Measurements from ENCODE around the gene AQP12A. TPM values are rescaled to one million over a fixed set of nuclear protein-coding genes. Genes with fewer than 3 reads are reported as not detected.

Gene AQP12A
- total RNA-seq, 1 donor from 2014 or later, result not detected

DNA sequence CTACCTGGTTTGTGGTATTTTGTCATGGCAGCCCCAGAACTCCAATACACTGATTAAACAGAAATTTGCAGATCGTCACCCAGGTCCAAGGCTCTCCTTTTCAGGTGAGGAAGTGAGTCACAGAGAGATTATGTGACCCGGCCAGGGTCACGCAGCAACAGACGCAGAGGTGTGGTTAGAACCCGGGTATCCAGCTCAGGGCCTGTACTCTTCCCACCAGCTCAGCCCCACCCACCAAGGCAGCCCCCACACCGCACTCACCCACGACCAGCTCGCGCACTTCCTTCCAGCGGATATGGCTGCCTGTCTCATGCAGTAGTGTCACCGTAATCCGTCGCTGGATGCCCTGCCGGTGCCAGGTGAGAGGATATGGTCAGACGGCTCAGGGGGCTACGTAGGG lies 48.1 kb downstream of the AQP12A start:
- DNase-seq (ENCODE audit: low read depth, low spot score), result no peak

- no peak for DNase-seq (ENCODE audit: low read depth, low spot score)
These were observed 49.4 kb downstream of the AQP12A start for GRCh38 chr2:240741091-240741490.

- DNase-seq (ENCODE audit: low read depth, low spot score), result no peak
These were observed 51.0 kb downstream of the AQP12A start for GRCh38 chr2:240742602-240743095.

DNA sequence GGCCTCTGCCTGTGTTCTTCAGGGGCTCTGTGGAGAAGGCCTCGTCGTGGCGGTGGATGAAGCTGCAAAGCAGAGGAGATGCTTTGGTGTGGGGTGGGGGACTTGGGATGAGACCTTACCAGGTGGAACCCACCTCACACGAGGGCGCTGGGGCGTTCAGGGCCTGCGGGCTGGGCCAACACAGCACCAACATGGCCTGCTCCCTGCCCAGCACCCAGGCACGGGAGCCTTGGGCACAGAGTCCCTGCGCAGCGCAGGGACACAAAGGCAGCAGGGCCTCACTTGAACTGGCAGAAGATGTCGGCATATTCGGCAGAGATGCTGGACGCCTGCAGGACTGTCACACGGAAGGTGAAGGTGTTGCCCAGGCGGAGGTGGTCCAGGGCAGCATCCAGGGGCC lies 53.8 kb downstream of the AQP12A start:
- no peak for DNase-seq (ENCODE audit: low read depth, low spot score)

- no peak for DNase-seq (ENCODE audit: low read depth, low spot score)
These were observed 54.3 kb downstream of the AQP12A start for GRCh38 chr2:240745962-240746361.

GRCh38 chr2:240746671-240747070 lies 55.0 kb downstream of the AQP12A start:
- DNase-seq (ENCODE audit: low read depth, low spot score), result no peak

- no peak for DNase-seq (ENCODE audit: low read depth, low spot score)
These were observed 55.6 kb downstream of the AQP12A start for GRCh38 chr2:240747256-240747655.

Other genes starting within 250 kb of the AQP12A start
- 3.8 and 5.3 TPM in 2 replicates for gene ANKMY1, start 133.9 kb upstream of the AQP12A start, total RNA-seq
- 1.8 and 2.2 TPM in 2 replicates for gene DUSP28, start 131.5 kb upstream of the AQP12A start, total RNA-seq
- gene RNPEPL1, start 123.4 kb upstream of the AQP12A start, total RNA-seq, result 18.4 and 20.8 TPM in 2 replicates
- gene CAPN10, start 105.1 kb upstream of the AQP12A start, total RNA-seq, result 28.9 and 30.3 TPM in 2 replicates
- gene GPR35, start 66.4 kb upstream of the AQP12A start, total RNA-seq, result 0.13 and 0.21 TPM in 2 replicates
- gene AQP12B, start 9.0 kb upstream of the AQP12A start, total RNA-seq, result not detected in 2 replicates
- 0.07 TPM in 1 of 2 replicates, not detected in the other for gene KIF1A, start 128.4 kb downstream of the AQP12A start, total RNA-seq
- gene AGXT, start 177.0 kb downstream of the AQP12A start, total RNA-seq, result not detected in 2 replicates
- not detected in 2 replicates for gene MAB21L4, start 204.3 kb downstream of the AQP12A start, total RNA-seq
- gene CROCC2, start 214.5 kb downstream of the AQP12A start, total RNA-seq, result not detected in 2 replicates